ENCODE data around the gene S100A1.

The S100A1 gene

DNA sequence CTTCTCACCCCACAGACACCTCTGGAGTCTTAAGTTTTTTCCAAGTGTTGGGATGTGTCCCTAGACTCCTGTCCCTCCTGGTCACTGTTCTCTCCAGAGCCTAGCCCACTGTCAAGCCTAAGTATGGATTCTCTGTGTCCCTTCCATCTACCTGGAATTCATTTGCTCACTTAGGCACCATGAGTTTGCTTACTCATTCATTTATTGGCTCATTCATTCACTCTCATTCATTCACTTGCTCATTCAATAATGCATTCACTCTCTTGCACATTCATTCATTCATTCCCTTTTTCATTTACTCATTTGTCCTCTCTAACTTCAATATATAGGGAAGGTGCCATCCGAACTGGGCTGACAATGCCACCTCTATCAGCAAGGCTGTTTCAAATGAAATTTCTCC, 16.9 kb upstream of the S100A1 start:
- no peak for DNase-seq

DNA sequence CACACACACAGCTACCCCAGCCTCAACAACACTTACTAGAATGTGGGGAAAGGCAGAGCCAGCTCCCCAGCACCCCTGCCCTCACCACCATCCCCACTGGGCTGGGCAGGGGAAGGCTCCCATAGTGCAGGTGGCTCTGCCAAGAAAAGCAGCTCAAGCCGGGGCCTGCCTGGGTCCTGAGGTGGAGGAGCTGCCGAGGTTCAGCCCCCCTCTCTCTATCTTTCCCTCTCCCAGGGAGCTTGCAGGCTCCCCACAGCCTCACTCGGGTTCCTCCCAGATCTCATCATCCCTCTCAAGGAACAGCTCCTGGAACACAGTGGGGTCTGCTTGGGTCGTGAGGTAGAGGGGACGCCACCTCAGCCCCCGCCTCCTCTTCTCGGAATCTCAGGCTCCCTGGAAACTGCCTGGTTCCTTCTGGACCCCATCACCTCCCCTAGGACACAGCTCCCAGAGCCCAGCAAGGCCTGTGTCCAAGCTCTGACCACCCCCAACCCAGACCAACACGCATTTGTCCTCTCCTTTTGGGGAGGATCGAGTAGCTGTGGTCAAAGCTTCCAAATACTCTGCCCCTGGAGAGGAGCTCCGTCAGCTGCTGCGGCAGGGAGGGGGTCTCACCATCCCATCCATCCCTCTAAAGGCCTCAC, 16.0 kb upstream of the S100A1 start:
- no peak for DNase-seq

DNA sequence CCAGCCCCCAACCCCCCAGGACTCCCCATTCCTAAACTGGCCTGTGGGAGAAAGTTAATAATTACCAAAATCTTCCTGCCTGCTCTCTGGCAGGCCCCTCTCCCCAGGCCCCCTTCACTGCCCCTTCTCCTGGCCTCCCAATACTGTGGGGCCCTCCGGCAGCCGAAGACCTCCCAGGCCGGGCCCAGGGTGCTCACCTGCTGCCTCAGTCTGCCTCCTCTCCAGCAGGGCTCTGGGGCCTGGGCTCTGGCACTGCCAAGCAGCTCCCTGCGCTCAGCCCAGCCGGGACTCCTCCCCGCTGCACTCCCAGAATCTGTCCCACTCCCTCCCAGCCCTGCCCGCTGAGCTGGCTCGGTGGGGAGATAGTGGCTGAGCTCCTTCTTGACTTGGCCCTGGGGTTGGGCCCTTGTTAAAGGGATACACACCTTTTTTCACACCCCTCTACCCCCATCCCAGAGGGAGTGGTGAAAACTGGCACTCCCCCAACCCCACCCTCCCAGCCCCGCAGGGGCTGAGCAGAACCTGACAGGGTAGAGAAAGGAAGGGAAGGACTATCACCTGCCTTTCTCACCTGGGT, 15.4 kb upstream of the S100A1 start, which contains the start of gene S100A16:
S100A16 (minus strand) TSS at position 383 of the 577 bp plus-strand sequence. CDS start 4,986 bp downstream, outside the sequence.
- peak; percentile 39 for DNase-seq

DNA sequence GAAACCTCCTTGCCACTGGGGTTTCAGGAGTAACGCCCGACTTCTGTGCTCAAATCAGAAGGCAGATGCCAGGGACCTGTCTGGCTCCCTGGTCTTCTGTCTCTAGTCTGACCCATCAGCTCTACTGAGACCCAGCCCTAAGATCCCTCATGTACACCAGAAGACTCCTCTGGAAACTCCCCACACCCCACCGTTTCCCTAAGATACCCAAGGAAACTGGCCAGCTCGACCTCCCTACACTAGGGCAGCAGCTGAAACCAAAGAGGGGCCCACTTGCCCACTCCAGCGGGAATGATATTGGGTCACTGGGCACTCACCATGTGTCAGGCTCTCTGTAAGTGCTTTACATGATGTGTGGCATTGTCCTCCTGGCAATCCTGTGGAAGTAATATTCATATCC, 14.8 kb upstream of the S100A1 start:
- no peak for DNase-seq

DNA sequence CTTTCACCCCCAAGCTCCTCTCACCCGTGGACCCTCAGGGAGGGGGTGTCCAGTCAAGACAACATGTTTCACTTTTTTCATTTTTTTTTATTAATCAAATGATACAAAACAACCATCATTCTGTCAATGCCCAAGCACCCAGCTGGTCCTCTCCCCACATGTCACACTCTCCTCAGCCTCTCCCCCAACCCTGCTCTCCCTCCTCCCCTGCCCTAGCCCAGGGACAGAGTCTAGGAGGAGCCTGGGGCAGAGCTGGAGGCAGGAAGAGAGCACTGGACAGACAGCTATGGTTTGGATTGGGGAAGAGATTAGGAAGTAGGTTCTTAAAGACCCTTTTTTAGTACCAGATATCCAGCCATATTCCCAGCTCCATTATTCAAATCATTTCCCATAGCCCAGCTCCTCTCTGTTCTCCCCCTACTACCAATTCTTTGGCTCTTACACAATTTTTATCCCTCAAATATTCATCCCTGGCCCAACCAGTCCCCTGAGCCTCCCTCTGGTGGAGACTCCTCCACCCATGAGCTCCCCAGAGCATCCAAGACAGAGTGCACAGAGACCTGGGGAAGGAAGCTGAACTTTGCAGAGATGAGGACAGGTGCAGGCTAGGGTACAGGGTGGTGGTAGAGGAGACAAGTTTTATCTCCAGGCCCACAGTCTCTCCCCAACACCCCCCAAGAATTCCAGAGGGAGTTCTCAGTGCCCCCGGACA, 13.9 kb upstream of the S100A1 start:
- no peak for DNase-seq

DNA sequence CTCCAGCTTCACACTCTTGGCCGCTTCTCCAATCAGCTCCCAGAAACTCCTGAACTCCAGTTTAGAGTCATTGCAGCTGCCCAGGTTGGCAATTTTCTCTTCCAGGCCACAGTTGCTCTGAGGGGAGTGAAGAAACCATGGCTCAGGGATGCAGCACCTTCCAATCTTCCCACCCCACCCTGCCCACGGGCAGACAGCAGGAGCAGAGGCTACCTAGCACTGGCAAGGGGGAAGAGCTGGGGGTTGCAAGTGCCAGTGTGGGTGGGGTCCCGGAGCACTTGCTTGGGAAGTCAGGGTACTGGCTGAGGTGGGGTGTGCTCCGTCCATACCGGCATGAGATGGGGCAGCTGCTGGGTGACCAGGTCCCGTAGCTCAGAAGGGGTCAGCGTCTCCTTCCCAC, 13.3 kb upstream of the S100A1 start:
- no peak for DNase-seq

DNA sequence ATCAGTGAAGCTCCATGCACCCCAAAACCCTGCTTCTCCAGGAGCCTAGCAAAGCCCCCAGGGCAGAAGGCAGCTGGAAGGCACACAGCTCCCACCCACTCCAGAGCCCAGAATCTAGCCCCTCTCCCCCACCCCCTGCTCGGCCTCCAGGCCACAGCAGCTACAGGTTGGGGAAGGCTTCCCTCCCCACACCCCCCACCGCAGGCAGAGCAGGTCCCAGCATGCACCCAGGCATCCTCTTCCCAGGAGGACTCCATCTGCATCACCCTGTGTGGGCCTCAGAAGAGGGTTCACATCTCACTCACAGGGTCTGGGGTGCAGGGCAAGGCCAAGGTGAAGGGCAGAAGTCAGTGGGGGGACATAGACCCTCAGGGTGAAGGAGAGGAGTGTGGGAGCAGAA, 12.8 kb upstream of the S100A1 start:
- DNase-seq: no peak

DNA sequence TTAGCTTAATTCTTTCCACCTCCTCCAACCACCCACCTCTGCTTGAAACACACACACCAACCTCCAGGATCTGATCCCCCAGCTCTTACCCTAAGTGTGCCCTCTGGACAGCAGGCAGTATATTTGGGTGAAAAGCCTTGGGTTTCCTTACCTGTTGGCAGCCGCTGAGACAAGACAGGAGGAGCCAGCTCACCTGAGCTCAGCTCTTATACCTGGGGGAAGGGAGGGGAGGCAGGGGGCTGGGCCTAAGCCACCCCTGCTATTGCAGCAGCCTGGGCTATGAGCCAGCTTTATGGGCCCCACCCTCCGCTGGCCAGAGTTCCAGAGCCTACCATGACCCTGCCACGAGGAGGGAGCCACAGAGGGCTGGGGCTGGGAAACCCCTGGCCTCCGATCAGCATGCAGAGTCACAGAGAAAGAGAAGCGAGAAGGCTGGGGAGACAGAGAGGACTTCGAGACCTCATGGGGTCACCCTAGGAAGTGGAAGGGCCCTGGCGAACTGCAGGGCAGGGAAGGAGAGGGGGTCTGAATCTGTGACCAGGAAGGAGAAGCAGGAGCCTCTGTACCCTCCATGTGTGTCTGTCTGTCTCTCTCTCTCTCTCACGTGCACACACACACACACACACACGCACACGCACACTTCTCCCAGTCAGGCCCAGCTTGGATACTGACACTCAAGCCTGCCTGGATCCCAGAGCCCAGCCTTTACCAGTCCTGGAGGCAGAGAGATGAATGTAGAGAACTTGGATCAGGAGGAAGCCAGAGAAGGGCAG, 11.9 kb upstream of the S100A1 start, which contains the start of gene S100A14:
S100A14 (minus strand) TSS at position 182 of the 773 bp plus-strand sequence. CDS start 467 bp downstream, outside the sequence.
- no peak for DNase-seq

DNA sequence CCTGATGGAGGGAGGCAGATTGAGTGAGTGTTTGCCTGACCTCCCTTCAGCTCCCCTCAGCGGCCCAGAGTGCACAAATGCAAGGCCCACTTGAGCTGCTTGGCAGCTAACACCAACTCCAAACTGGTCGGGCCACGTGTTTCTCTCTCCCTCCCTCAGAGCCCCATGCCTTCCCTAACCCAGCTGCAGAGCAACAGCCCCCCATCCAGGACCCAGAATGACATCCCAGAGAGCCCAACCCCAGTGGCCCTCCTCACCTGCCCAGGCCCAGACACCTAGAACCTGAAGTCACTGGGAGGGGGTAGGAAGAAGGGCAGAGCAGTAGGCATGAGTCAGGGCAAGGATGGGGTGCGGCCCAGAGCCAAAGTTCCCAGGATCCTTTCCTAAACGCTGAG, 11.3 kb upstream of the S100A1 start:
- no peak for DNase-seq

DNA sequence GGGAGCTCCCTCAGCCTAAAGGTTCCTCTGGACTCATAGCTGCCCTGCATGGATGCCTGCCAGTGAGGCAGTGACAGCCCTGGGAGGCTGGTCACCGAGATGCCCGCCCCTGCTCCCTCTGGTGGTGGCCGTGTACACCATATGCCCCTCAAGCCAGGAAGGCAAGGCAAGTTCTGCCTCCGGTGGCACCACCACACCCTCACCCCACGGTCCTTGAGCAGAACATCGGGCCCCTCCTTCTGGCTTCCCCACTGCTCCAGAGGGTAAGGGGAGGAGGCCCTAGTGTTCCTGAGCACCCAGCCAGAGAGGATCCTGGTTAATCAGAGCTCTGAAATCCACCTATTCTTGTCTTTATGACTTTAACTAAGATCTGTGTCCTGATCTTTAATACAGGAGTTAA, 10.6 kb upstream of the S100A1 start:
- no peak for DNase-seq

DNA sequence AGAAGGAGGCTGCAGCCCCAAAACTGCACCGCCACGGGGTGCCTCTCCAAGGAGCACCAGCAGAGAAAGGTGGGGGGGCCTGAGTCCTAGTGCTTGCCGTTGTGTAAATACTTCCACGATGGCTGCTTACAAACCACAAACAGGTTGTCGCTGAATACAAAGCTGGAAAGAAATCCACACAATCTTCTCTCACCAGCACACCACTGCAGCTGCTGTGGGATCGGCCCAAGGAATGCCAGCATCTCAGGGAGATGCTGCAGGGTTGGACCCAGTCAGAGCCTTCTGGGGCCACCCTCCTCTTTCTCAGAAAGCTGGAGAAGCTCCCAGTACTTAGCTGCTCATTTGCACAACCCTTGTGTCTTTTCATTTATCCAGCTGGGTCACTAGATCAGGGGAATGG, 9.1 kb upstream of the S100A1 start:
- DNase-seq: no peak

DNA sequence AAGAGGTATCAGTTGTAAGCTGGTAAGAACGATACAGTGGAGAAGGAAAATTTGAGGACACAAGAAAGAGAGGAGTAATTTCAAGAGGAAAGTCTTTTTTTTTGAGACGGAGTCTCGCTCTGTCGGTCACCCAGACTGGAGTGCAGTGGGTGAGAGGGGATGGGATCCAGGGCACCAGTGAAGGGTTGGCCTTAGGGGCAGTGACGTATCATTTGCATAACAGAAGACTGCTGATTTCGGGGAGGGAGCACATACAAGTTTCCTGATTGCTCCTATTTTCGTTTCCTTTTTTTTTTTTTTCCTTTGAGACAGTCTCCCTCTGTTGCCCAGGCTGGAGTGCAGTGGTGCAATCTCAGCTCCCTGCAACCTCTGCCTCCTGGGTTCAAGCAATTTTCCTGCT, 5.1 kb upstream of the S100A1 start:
- no peak for DNase-seq

DNA sequence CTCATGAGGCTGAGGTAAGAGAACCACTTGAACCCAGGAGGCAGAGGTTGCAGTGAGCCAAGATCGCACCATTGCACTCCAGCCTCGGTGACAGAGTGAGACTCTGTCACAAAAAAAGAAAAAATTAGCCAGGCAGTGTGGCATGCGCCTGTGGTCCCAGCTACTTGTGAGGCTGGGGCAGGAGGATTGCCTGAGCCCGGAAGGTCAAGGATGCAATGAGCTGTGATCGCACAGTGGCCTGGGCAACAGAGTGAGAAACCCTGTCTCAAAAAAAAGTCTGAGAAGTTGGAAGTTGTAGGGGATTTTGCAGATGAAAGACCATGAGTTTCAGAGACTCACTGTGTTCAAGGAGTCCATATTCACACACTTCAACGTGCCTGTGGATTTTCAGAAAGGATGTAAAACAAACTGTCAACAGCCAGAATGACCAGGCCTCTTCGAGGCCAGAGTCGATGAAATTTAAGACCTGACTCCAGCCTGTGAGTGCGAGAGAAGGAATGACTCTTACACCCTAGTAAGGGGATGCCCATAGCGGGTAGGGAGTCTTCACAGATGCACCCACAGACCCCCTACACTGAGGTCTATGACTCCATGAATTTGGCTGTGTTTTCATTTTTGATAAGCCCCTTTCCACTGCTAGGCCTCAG, 3.1 kb upstream of the S100A1 start:
- no peak for DNase-seq

DNA sequence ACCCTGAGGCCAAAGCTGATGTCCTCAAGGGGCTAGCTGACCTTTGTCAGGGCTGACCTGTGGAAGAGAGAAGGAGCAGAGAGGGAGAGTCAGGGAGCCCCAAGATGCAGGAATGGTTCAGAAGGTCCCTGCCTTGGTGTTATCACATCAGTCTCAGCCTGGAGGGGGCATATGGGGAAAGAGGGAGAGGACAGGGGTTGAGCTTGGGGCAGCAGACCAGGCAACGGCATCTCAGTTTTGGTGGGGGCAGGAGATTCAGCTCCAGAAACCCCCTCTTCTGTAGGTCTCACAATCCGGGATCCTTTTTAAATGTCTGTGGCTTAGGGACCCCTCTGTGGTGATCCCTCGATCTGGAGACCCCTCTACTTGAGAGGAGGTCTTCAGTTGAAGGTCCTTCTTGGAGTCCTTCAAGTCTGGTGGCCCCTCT, 1.7 kb upstream of the S100A1 start:
- no peak for DNase-seq

DNA sequence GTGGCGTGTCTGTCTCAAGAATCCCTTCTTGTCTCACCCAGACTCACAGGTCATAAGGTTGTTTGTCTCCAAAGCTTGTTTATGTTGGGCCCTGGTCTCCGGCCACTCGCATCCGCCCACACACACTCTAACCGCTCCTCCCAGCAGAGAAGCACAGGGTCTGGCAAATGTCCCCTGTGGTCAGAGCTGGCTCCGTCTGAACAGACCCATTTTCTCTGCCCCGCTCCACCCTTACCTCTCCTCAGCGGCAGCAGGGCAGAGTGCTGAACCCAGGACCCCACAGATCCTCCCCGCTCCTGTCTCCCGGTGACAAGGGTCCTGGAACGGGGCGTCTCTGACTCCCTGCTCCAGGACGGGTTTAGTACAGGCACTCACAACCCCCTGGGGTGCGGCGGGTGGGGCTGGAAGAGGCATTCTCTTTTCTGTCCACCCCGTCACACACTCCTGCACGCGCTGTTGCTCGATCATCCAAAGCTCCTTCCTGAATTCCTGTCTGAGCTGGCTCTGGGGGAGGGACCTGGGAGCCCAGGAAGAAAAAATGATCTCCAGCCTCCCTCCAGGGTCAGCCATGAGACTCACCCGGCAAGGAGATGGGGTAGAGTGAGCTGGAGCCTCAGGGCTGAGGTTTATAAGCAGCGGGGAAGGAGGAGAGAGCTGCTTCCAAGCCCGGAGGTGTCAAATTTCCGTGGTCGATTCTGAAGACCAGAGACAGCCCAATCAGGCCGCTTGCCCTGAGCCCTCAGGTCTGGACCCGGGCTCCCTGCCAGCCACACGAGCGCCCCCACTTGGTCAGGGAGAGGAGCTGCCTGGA, 1.1 kb upstream of the S100A1 start, which contains the start of gene S100A13:
S100A13 (minus strand) TSS at position 602 of the 811 bp plus-strand sequence. CDS start 1,033 bp downstream, outside the sequence.
- DNase-seq: peak; percentile 74

DNA sequence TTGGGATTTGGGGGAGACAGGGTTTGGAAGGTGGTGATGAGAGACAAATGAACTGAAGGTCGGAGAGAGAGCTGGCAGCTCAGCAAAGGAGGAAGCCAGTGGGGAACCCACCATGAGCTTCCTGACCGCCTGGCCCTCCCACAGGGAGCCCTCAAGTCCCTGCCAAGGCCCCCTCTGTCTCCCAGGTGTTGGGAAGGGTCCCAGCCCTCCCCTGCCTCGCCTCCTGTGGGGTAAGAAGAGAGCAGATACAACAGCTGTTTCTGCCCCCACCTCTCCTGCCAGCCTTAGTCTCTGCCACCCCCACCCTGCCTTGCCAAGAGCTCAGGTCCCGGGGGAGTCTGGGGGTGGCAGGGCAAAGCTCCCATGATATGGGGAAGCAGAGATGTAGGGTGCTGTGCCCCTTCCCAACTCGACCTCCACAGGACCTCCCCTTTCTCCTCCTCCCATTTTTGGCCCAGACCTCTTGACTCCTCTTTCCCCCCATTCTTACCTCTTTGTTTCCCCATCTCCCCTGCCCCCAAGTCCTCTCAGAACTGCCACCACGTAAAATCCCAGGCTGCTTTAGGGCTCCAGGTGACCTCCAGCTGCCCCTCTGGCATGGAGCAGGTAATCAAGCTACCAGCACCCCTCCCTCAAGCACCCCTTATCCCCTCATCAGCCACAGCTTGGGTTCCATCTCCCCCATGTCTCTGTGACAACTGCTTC, 556 bp downstream of the S100A1 start:
- no peak for DNase-seq

DNA sequence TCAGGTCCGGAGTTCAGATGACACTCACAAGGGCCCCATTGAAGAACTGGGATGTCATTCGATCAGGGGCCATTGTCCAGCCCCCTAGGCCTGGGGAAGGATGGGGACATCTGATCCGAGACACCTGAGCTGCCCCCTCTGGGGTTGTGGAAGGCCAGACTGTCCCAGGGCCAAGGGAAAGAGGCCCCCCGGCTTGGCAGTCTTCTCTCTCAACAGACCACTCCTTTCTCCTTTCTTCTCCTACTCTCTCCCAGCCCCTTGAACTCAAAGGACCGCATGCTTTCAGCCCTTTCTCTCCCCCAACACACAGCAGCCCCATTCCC, 1.1 kb downstream of the S100A1 start:
- no peak for DNase-seq

DNA sequence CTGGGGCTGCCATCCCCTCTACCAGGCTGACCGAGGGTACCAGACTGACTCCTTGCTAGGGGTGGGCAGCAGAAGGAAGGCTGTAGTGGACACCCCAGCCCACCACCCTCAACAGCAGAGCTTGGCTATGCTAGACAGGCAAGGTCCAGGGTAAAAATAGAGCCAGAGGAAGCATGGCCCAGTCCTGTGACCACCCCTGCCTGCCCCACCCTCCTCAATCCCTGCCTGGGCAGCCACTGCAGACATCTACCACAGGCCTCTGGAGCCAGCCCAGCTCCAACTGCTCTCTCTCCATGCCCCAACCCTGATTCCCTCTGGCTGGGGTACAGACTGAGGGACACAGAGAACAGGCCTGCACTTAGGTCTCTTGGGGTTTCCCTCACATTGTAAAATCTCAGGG, 1.7 kb downstream of the S100A1 start:
- peak; percentile 47 for DNase-seq

DNA sequence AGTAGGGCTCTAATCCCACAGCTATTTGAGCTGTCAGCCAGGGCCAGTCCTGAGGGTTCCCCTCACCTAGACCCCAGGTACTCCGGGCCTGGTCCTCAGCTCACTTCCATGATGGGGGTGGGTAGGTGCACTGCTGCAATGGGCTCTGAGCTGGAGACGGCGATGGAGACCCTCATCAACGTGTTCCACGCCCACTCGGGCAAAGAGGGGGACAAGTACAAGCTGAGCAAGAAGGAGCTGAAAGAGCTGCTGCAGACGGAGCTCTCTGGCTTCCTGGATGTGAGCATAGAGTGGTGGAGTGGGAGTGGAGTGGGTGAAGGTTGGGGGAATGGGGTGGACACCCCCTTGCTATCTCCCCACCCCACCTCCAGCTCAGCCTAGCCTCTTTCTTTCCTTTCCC, 2.1 kb downstream of the S100A1 start:
- DNase-seq: no peak

DNA sequence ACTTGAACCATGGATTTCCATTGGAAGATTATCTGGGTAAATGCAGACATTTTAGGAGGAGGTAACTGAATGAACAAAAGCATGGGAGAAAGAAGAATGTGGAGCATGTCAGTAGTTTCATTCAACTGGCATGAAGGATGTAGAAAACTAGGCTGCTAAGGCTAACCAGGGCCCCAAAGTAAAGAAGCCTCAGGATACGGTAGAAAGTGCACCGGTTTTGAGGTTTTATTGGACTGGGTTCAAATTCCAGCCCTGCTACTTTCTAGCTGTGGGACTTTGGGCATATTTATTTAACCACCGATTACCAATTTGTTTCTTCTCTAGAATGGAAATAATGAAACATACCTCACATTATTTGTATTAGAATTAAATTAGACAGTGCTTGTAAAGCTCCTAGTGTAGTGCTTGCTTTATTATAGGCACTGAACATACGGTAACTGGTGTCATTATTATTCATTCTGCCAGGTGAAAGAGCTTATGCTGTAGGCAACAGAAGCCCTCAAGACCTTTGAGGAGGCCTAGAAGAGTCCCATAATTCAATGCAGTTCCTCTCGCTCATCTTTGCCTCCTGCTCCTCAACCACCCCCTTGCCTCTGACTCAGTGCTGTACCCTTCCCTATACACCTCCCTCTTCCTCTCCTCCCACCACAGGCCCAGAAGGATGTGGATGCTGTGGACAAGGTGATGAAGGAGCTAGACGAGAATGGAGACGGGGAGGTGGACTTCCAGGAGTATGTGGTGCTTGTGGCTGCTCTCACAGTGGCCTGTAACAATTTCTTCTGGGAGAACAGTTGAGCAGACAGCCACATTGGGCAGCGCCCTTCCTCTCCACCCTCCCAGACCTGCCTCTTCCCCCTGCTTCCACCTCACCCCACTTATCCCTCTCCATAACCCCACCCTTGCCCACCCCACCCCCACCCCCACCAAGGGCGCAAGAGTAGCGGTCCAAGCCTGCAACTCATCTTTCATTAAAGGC, 3.1 kb downstream of the S100A1 start:
- no peak for DNase-seq

All from midbrain (tissue), 1 donor.